ENCODE data around the gene FAM168A.

FAM168A gene

GRCh38 chr11:73555615-73556014 is 42.3 kb downstream of the FAM168A start:
- CTCF ChIA-PET: interaction anchor here (1.4 to 3.5 kb wide), 5 partner anchors 8 to 377 kb away, joined by 3 to 9 read pairs (median 4); no protein-coding TSS in a partner anchor
- no peak for DNase-seq (ENCODE audit: extremely low spot score)
- TF ChIP-seq CTCF (IDR thresholded peaks at IDR 0.05; ENCODE audit: control extremely low read depth, extremely low read depth, low read depth, missing control alignments): no peak
- POLR2A ChIA-PET: no interaction called here

GRCh38 chr11:73554671-73555320 is 43.1 kb downstream of the FAM168A start:
- no peak for DNase-seq (ENCODE audit: extremely low spot score)
- ChIA-PET POLR2A (no interaction called here), CTCF (interaction anchor here (1.4 to 1.7 kb wide), 3 partner anchors 9 to 376 kb away, joined by 3 to 5 read pairs (median 4); no protein-coding TSS in a partner anchor)
- TF ChIP-seq CTCF (IDR thresholded peaks at IDR 0.05; ENCODE audit: control extremely low read depth, extremely low read depth, low read depth, missing control alignments): no peak

- DNase-seq (ENCODE audit: extremely low spot score): no peak
- no peak for TF ChIP-seq CTCF (IDR thresholded peaks at IDR 0.05; ENCODE audit: control extremely low read depth, extremely low read depth, low read depth, missing control alignments)
- ChIA-PET CTCF (interaction anchor here (1.3 kb wide), 1 partner anchor 24 kb away, joined by 3 read pairs; no protein-coding TSS in a partner anchor), POLR2A (no interaction called here)
Measured at GRCh38 chr11:73553266-73553665, 44.6 kb downstream of the FAM168A start.

GRCh38 chr11:73551677-73552076 is 46.2 kb downstream of the FAM168A start:
- TF ChIP-seq CTCF (IDR thresholded peaks at IDR 0.05; ENCODE audit: control extremely low read depth, extremely low read depth, low read depth, missing control alignments): no peak
- no peak for DNase-seq (ENCODE audit: extremely low spot score)
- CTCF ChIA-PET: interaction anchor here (0.8 to 1.1 kb wide), 2 partner anchors 12 to 94 kb away, joined by 3 read pairs; no protein-coding TSS in a partner anchor
- POLR2A ChIA-PET: no interaction called here

GRCh38 chr11:73549376-73549775 is 48.5 kb downstream of the FAM168A start:
- TF ChIP-seq CTCF (IDR thresholded peaks at IDR 0.05; ENCODE audit: control extremely low read depth, extremely low read depth, low read depth, missing control alignments): no peak
- POLR2A ChIA-PET: no interaction called here

GRCh38 chr11:73547706-73548595 is 50.0 kb downstream of the FAM168A start:
- ChIA-PET CTCF (interaction anchor here (1.5 to 2.4 kb wide), 2 partner anchors 9 to 22 kb away, joined by 4 to 6 read pairs; no protein-coding TSS in a partner anchor), POLR2A (no interaction called here)
- DNase-seq (ENCODE audit: extremely low spot score): no peak
- TF ChIP-seq CTCF (IDR thresholded peaks at IDR 0.05; ENCODE audit: control extremely low read depth, extremely low read depth, low read depth, missing control alignments): no peak

More at GRCh38 chr11:73549376-73549775, 48.5 kb downstream of the FAM168A start:
- CTCF ChIA-PET: interaction anchor here (1.3 to 2.4 kb wide), 3 partner anchors 10 to 21 kb away, joined by 3 to 6 read pairs (median 5); no protein-coding TSS in a partner anchor
- no peak for DNase-seq (ENCODE audit: extremely low spot score)

Measured in GM10248 (cell line).